ENCODE data around the gene SLC9A4.

The SLC9A4 gene

GRCh38 chr2:102463160-102463559 is 9.9 kb upstream of the SLC9A4 start:
- Histone ChIP-seq H3K9me3 (ENCODE audit: control insufficient read depth, insufficient read depth, low read length) (no peaks in the 10 kb centered on the region), H3F3A (ENCODE audit: control insufficient read depth, insufficient read depth) (no peaks in the 10 kb centered on the region), H3K27me3 (ENCODE audit: control insufficient read depth, low read length) (no peaks in the 10 kb centered on the region), H4K20me1 (ENCODE audit: control insufficient read depth, insufficient read depth, low read depth, low read length) (no peaks in the 10 kb centered on the region), H3K36me3 (ENCODE audit: control insufficient read depth, low read length) (no peaks in the 10 kb centered on the region), H3K4me2 (ENCODE audit: low read length) (no peak overlapping the region), H3K27ac (ENCODE audit: low read depth, low read length) (no peak overlapping the region), H3K4me3 (ENCODE audit: low read length) (no peak overlapping the region), H3K9me2 (replicated peaks; ENCODE audit: control insufficient read depth, low read length) (no peaks in the 10 kb centered on the region), H3K4me1 (ENCODE audit: control insufficient read depth, low read length) (no peaks in the 10 kb centered on the region), H3K79me2 (ENCODE audit: control insufficient read depth, low read length) (no peaks in the 10 kb centered on the region)
- TF ChIP-seq, protein P1, sequence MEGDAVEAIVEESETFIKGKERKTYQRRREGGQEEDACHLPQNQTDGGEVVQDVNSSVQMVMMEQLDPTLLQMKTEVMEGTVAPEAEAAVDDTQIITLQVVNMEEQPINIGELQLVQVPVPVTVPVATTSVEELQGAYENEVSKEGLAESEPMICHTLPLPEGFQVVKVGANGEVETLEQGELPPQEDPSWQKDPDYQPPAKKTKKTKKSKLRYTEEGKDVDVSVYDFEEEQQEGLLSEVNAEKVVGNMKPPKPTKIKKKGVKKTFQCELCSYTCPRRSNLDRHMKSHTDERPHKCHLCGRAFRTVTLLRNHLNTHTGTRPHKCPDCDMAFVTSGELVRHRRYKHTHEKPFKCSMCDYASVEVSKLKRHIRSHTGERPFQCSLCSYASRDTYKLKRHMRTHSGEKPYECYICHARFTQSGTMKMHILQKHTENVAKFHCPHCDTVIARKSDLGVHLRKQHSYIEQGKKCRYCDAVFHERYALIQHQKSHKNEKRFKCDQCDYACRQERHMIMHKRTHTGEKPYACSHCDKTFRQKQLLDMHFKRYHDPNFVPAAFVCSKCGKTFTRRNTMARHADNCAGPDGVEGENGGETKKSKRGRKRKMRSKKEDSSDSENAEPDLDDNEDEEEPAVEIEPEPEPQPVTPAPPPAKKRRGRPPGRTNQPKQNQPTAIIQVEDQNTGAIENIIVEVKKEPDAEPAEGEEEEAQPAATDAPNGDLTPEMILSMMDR (IDR thresholded peaks at IDR 0.05; ENCODE audit: low read depth, low read length, poor library complexity, severe bottlenecking), result no peak
- TF ChIP-seq EZH2phosphoT487 (IDR thresholded peaks at IDR 0.05; ENCODE audit: borderline replicate concordance, low read length), result no peak

GRCh38 chr2:102470168-102470567 is 2.9 kb upstream of the SLC9A4 start:
- Histone ChIP-seq H3F3A (ENCODE audit: control insufficient read depth, insufficient read depth) (no peaks in the 10 kb centered on the region), H3K9me3 (ENCODE audit: control insufficient read depth, insufficient read depth, low read length) (no peaks in the 10 kb centered on the region), H3K79me2 (ENCODE audit: control insufficient read depth, low read length) (no peaks in the 10 kb centered on the region), H3K4me1 (ENCODE audit: control insufficient read depth, low read length) (no peaks in the 10 kb centered on the region), H3K27me3 (ENCODE audit: control insufficient read depth, low read length) (no peaks in the 10 kb centered on the region), H3K9me2 (replicated peaks; ENCODE audit: control insufficient read depth, low read length) (no peaks in the 10 kb centered on the region), H3K27ac (ENCODE audit: low read depth, low read length) (no peak overlapping the region), H4K20me1 (ENCODE audit: control insufficient read depth, insufficient read depth, low read depth, low read length) (no peaks in the 10 kb centered on the region), H3K4me2 (ENCODE audit: low read length) (no peak overlapping the region), H3K36me3 (ENCODE audit: control insufficient read depth, low read length) (no peaks in the 10 kb centered on the region), H3K4me3 (ENCODE audit: low read length) (no peak overlapping the region)
- TF ChIP-seq EZH2phosphoT487 (IDR thresholded peaks at IDR 0.05; ENCODE audit: borderline replicate concordance, low read length), result no peak
- TF ChIP-seq, protein P1 (IDR thresholded peaks at IDR 0.05; ENCODE audit: low read depth, low read length, poor library complexity, severe bottlenecking), result no peak

DNA sequence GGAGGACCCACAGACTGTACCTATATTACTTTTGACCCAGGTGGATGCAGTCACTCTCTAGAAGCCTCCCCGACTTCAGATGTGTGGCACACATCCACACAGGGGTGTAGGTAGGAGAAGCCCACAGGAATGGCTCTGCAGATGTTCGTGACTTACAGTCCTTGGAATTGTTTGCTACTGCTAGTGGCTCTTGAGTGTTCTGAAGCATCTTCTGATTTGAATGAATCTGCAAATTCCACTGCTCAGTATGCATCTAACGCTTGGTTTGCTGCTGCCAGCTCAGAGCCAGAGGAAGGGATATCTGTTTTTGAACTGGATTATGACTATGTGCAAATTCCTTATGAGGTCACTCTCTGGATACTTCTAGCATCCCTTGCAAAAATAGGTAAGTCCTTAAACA is 605 bp downstream of the SLC9A4 start:
- no peaks in the 10 kb centered on the region for H3K4me1 ChIP-seq (ENCODE audit: control insufficient read depth, low read length)
- H3F3A ChIP-seq (ENCODE audit: control insufficient read depth, insufficient read depth), result no peaks in the 10 kb centered on the region
- no peak overlapping the region for H3K27ac ChIP-seq (ENCODE audit: low read depth, low read length)
- no peaks in the 10 kb centered on the region for H3K36me3 ChIP-seq (ENCODE audit: control insufficient read depth, low read length)
- no peaks in the 10 kb centered on the region for H3K9me3 ChIP-seq (ENCODE audit: control insufficient read depth, insufficient read depth, low read length)
- no peaks in the 10 kb centered on the region for H3K79me2 ChIP-seq (ENCODE audit: control insufficient read depth, low read length)
- H4K20me1 ChIP-seq (ENCODE audit: control insufficient read depth, insufficient read depth, low read depth, low read length), result no peaks in the 10 kb centered on the region
- no peak for TF ChIP-seq EZH2phosphoT487 (IDR thresholded peaks at IDR 0.05; ENCODE audit: borderline replicate concordance, low read length)
- TF ChIP-seq, protein P1 (IDR thresholded peaks at IDR 0.05; ENCODE audit: low read depth, low read length, poor library complexity, severe bottlenecking), result no peak
- H3K4me2 ChIP-seq (ENCODE audit: low read length), result no peak overlapping the region
- H3K27me3 ChIP-seq (ENCODE audit: control insufficient read depth, low read length), result no peaks in the 10 kb centered on the region
- no peak overlapping the region for H3K4me3 ChIP-seq (ENCODE audit: low read length)
- H3K9me2 ChIP-seq (replicated peaks; ENCODE audit: control insufficient read depth, low read length), result no peaks in the 10 kb centered on the region

DNA sequence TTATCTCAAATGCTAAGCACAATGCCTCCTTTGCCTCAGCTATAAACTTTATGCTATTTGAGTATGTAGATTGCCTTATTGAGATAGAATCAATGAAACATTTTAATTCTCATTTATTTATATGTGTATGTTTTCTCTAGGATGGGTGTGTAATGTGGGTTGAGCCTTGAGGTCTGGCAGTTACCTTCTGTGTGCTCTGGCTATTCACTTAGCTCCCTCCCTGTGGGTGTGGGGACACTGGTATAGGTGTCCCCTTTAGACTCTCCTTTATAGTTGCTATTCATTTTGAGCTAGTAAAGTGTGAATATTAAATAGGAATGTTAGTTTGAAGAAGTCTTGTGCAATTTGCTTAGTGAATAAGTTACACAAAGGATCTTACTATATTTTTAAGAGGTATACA is 1.8 kb downstream of the SLC9A4 start:
- no peak for TF ChIP-seq EZH2phosphoT487 (IDR thresholded peaks at IDR 0.05; ENCODE audit: borderline replicate concordance, low read length)
- TF ChIP-seq, protein P1 (IDR thresholded peaks at IDR 0.05; ENCODE audit: low read depth, low read length, poor library complexity, severe bottlenecking), result no peak
- Histone ChIP-seq H3K4me1 (ENCODE audit: control insufficient read depth, low read length) (no peaks in the 10 kb centered on the region), H3F3A (ENCODE audit: control insufficient read depth, insufficient read depth) (no peaks in the 10 kb centered on the region), H4K20me1 (ENCODE audit: control insufficient read depth, insufficient read depth, low read depth, low read length) (no peaks in the 10 kb centered on the region), H3K9me2 (replicated peaks; ENCODE audit: control insufficient read depth, low read length) (no peaks in the 10 kb centered on the region), H3K27ac (ENCODE audit: low read depth, low read length) (no peak overlapping the region), H3K4me3 (ENCODE audit: low read length) (no peak overlapping the region), H3K79me2 (ENCODE audit: control insufficient read depth, low read length) (no peaks in the 10 kb centered on the region), H3K9me3 (ENCODE audit: control insufficient read depth, insufficient read depth, low read length) (no peaks in the 10 kb centered on the region), H3K4me2 (ENCODE audit: low read length) (no peak overlapping the region), H3K27me3 (ENCODE audit: control insufficient read depth, low read length) (no peaks in the 10 kb centered on the region), H3K36me3 (ENCODE audit: control insufficient read depth, low read length) (no peaks in the 10 kb centered on the region)
